ENCODE measurements around the gene RSPO3.

GRCh38 chr6:127083231-127083962 lies 35.1 kb upstream of the RSPO3 start:
- no peak for TF ChIP-seq CTCF (IDR thresholded peaks at IDR 0.05)
- TF ChIP-seq ZFX (IDR thresholded peaks at IDR 0.05; ENCODE audit: borderline replicate concordance), result no peak
